ENCODE results near the gene GABPB2.
"Not testable (repeated sequence)": the region's sequence is repeated elsewhere in the genome, so short reads cannot be mapped to it uniquely, and the experiment has no call there.

GABPB2 gene

DNA sequence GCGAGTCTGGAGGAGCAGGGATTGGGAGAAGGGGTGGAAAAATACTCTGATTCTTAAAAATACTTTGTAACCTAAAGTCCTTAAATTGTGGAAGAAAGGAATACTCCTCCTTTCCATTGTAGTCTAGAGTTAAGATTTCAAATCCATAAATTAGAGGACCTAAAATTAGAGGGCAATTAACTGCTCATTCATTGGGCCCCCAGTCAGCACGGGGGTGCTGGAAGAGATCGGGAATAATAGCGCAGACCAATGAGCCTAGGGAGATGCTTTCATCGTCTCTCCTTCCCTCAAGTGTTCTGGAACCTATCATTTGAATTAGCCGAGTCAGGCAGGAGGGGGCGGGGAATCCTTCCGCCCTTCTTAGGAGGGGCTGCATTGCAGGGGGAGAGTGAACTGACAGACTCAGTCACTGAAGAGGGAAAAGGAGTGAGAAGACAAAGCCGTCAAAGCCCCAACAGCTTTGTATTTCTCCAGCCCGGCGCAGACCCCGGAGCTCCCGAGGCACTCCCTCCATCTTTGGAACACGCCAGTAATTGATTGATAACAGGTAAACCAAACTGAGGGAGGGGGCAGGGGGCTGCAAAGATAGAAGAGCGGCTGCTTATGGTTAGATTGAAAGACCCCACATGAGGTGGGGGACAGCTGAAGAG, 10.4 kb upstream of the GABPB2 start, which contains the start of gene MLLT11:
TSS of gene MLLT11 (plus strand) at position 391 of the 650 bp plus-strand sequence. CDS start 6,828 bp downstream, outside the sequence.
- DNase-seq (ENCODE audit: low read depth in 2 of 2): peak; percentile 57 to 64

DNA sequence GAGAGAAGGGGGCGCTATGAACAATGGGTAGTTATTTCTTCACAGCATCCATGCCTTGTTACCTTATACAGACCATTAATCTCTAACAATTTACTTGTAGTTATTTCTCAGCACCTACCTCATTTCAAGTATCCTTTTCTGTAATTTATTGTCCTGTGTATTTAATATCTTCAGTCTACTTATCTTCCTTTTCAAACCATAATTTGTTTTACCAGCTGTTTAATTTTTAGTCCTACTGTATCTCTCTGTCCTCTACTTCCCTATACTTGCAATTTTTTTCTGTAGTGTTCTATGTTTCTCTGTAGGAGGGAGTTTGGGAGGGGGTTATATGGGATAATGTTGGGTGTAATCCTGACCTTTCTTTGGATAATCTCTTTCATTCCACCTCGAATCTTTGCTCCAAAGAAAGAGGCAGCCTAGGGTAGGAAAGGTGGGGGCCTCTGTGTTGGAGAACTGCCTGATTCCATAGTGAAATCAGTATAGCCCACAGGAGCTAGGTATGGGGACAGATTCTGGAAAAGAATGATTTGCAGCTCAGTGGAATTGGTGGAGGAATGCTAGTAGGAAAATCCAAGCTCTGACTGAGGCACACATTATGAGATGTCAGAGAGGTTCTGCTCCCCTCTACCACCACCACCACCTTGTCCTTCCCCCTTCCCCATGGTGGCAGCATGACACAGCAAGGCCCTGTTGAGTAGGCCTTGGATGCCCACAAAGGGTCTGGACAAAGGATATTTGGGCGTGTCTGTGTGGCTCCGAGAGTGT, 9.7 kb upstream of the GABPB2 start:
- DNase-seq (ENCODE audit: low read depth in 2 of 2): no peak

DNA sequence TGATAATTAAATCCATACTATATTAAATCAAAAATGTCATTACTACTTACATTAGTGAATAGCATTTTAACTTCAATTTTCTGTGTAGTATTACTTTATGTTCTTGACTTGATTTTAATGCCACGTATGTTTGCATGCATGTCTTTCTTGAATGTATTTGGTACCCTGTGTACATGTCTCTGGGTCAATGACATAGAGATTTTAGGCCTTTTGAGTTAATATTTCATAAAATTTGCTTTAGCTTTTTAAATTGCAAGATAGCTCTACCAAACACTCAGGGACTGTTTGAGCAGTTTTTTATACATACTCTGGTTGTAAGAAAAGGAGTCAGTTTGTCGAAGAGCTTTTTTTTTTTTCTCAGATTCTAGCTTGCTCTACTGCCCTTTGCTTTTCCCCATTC, 8.9 kb upstream of the GABPB2 start:
- DNase-seq (ENCODE audit: low read depth in 2 of 2): no peak

DNA sequence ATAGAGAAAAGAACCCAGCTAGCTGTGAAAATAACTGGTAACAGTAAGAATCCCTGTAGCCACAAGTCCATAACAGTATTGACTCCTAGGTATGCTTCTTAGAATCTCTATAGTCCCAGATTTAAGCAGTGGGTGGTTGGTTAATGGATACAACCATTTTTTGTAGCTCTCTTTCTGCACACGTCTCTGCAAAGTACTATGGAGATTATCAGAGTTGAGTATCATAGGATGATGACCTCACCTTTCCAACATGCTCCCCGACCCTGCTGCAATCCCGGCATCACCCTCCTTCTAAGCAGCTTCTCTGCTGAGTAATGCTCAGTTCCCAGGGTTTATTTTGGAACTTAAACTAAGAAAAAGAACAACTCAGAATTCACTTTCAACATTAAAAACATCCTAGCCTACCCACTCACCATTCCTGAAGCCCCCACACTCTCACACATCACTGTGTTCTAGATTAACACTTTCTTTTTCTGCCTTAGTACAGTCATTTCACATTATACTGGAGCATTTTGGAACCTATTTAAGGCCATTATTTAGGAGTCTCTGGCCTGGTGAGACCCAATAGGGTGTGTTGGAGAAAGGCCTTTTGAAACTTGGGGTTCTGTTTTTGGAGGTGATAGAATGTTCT, 7.7 kb upstream of the GABPB2 start:
- DNase-seq (ENCODE audit: low read depth in 2 of 2): peak; percentile 43 to 47

DNA sequence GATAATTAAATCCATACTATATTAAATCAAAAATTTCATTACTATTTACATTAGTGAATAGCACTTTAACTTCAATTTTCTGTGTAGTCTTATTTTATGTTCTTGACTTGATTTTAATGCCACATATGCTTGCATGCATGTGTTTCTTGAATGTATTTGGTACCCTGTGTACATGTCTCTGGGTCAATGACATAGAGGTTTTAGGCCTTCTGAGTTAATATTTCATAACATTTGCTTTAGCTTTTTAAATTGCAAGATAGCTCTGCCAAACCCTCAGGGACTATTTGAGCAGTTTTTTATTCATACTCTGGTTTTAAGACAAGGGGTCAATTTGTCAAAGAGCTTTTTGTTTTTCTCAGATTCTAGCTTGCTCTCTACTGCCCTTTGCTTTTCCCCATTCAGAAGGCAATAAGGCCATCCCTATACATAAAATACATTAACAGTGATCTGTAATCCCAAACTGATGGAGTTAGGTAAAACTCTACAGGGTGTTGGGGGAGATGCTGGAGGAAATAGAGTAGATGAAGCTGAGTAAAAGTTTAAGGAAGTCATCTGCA, 5.4 kb upstream of the GABPB2 start:
- no peak for DNase-seq (ENCODE audit: low read depth in 2 of 2)

DNA sequence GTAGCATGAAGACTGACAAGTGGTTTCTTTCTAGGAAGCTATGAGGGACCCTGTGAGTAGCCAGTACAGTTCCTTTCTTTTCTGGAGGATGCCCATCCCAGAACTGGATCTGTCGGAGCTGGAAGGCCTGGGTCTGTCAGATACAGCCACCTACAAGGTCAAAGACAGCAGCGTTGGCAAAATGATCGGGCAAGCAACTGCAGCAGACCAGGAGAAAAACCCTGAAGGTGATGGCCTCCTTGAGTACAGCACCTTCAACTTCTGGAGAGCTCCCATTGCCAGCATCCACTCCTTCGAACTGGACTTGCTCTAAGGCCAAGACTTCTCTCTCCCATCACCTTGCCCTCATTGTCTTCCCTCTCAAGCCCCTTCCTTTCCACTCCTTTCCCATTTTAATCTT, 3.4 kb upstream of the GABPB2 start:
- DNase-seq (ENCODE audit: low read depth in 2 of 2): no peak

DNA sequence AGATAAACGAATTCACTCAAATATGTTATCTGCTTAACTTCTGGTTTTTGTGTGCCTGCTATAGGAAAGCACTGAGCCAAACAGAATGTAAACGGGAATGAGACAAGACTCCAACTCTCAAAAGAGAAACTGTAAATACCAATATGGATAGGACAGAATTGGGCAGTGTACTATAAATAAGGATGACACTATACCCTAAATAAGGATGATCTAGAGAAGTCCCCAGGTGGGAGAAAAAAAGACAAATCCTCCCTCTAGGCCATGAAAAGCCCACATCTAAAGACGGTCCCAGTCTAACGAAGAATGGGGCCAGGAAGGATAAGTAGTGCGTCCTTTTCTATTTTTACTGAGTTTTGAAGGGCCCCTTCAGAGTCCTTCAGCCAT, 1.5 kb upstream of the GABPB2 start:
- no peak for DNase-seq (ENCODE audit: low read depth in 2 of 2)

DNA sequence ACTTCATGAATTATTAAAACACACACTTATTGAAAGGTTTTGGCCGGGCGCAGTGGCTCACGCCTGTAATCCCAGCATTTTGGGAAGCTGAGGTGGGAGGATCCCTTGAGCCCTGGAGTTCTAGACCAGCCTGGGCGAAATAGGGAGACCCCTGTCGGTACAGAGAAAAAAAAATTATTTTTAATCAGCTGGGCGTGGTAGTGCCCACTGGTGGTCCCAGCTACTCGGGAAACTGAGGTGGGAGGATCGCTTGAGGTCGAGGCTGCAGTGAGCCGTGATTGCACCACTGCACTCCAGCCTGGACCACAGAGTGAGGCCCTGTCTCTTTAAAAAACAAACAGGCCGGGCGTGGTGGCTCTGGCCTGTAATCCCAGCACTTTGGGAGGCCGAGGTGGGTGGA, 1.7 kb downstream of the GABPB2 start:
- DNase-seq (ENCODE audit: low read depth in 2 of 2): no peak

DNA sequence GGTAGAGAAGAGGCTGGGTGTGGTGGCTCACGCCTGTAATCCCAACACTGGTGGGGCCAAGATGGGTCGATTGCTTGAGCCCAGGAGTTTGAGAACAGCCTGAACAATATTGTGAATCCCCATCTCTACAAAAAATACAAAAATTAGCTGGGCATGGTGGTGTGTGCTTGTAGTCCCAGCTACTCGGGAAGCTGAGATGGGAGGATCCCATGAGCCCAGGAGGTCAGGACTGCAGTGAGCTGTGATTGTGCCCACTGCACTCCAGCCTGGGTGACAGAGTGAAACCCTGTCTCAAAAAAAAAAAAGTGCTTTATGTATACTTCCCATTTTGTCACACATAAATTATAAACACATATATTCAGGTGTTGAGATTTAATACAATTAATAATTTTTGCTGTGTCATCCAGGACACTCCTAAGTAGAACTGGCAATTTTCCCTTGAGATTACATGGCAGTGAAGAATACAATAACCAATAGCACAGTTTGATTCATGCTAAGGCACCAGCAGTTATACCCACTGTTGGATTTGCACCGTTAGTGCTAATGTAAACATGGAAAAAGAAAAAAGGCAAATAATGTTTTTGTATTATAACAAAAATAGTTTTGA, 15.5 kb downstream of the GABPB2 start:
- DNase-seq (ENCODE audit: low read depth in 2 of 2): no peak

DNA sequence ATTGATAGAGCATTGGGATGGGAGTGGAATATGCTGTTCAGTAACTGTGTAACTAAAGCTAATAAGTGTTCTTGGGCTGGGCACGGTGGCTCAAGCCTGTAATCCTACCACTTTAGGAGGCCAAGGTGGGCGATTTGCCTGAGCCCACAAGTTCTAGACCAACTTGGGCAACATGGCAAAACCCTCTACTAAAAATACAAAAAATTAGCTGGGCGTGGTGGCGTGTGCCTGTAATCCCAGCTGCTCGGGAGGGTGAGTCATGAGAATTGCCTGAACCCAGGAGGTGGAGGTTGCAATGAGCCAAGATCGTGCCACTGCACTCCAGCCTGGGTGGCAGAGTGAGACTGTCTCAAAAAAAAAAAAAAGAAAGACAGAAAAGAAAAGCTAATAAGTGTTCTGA, 26.9 kb downstream of the GABPB2 start:
- not testable (repeated sequence) for DNase-seq (ENCODE audit: low read depth in 2 of 2)

DNA sequence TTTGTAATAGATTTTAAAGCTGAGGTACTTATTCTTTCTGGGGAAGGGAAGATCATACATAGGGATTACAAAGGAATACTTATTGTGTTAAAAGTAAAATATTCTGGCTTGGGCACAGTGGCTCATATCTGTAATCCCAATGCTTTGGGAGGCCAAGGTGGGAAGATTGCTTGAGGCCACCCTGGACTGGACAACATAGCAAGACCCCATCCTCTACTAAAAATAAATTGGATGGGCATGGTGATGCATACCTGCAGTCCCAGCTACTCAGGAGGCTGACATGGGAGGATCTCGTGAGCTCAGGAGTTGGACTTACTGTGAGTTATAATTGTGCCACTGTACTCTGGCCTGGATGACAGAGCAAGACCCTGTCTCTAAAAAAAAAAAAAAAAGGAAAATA, 27.6 kb downstream of the GABPB2 start:
- no peak for DNase-seq (ENCODE audit: low read depth in 2 of 2)

DNA sequence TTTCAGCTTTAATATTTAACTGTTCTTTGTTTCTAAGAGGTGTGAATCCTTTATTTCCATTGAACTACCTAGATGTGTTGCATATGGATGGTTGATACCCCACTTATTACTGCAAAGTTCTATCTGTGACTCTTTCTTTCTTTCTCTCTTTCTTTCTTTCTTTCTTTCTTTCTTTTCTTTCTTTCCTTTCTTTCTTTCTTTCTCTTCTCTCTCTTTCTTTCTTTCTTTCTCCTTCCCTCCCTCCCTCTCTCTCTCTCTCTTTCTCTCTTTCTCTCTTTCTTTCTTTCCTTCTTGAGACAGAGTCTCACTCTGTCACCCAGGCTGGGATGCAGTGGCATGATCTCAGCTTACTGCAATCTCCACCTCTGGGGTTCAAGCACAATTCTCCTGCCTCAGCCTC, 34.1 kb downstream of the GABPB2 start:
- DNase-seq (ENCODE audit: low read depth in 2 of 2): no peak

DNA sequence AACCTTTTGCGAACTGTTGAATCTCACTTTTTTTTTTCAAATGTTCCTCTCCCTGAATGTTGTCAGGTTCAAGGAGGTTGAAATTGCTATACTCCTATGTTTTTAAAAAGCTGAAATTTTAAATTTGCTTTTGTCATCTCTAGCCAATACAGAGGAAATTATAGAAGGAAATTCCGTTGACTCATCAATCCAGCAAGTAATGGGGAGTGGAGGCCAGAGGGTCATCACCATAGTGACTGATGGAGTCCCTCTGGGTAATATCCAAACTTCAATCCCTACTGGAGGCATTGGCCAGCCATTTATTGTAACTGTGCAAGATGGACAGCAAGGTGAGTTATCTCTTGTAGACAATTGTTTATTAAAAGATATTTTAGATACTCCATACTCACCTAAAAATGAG, 36.3 kb downstream of the GABPB2 start:
- DNase-seq (ENCODE audit: low read depth in 2 of 2): peak; percentile 5 to 12

DNA sequence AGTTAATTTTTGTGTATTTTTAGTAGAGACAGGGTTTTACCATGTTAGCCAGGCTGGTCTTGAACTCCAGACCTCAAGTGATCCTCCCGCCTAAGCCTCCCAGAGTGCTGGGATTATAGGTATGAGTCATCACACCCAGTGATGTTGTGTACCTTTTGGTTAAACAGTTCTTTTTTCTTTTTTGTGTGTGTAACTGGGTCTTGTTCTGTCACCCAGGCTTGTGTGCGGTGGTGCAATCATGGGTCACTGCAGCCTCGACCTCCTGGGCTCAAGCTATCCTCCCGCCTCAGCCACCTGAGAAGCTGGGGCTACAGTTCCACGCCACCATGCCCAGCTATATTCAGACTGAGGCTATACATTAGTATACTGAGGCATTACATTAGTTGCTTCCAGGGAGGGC, 37.8 kb downstream of the GABPB2 start:
- DNase-seq (ENCODE audit: low read depth in 2 of 2): no peak

DNA sequence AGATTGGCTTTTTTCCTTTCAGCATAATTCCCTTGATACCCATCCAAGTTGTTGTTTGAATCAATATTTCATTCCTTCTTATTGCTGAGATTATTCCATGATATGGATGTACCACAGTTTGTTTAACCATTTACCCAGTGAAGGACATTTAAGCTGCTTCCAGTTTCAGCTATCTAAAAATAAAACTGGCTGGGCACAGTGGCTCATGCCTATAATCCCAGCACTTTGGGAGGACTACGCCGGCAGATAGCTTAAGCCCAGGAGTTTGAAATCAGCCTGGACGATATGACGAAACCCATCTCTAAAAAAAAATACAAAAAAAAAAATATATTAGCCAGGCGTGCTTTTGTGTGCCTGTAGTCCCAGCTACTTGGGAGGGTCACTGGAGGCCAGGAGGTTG, 43.3 kb downstream of the GABPB2 start:
- no peak for DNase-seq (ENCODE audit: low read depth in 2 of 2)

DNA sequence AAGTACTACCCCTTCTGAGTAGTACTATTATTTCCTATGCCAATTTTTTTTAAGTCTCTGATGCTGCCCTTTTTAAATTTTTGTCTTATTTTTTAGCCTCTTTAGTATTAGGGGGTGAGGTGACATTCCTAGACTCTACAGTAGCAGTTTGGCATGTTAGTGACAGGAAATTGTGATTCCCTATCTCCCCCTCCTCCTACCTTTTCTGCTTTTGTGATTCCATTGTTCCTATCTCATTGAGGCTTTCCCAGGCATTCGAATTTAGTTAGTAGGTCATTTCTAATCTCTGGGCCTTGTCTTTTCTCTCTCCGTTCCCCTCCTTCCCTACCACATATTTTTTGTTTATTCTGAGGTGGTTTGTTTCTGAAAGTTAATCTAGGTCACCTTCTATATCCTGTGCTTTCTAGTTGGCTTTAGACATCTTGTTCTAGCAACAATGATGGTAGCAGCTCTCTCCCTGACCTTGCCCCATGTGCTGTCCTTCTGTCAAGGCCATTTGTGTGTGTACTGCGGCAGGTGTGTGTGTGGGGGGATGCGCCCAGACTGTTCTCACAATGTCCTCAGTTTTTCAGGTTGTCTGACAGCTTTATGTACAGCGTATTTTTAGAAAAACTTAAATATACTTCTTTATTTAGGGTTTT, 54.3 kb downstream of the GABPB2 start:
- DNase-seq (ENCODE audit: low read depth in 2 of 2): no peak

DNA sequence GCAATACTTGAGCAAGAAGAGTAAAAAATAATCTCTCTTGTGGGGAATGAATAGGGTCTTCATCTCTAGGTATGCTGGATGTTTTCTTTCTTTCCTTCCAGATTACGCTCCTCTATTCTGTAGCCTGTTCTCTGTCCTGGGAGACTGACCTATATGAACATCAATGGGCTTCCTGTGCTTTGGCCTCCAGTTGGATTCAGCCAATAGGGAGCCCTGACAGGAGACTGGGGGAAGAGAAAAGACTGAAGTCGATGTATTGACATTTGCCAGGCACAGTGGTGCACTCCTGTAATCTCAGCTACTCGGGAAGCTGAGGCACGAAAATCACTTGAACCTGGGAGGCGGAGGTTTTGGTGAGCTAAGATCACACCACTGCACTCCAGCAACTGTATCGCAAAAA, 58.2 kb downstream of the GABPB2 start:
- no peak for DNase-seq (ENCODE audit: low read depth in 2 of 2)

DNA sequence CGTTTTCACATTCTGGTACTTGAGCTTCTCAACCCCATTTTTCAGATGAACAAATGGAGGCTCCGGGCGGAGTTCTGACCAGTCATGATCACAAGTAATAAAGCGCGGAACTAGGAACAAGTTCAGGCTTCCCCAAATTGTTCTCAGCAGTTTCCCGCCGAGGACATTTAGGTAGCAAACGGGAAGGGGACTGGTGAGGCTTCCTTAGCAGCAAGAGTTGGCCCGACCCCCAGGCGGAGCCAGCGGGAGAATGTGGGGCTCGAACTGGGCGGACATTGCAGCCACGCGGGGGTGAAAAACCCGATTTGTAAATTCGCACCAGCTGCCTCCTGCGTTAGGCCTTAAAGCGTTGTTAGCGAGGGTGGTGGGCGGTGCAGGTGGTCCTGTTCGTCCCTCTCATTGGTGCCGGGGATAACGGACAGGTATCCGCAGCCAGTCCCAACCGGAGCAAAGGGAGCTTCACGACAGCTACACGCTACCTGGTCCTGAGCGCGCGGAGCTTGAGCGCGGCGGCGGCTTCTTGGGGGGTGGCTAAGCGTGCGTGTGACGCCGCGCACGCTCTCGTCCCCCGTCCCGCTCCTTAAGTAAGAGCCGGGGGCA, 60.5 kb downstream of the GABPB2 start:
- DNase-seq (ENCODE audit: low read depth in 2 of 2): peak; percentile 77 to 81

DNA sequence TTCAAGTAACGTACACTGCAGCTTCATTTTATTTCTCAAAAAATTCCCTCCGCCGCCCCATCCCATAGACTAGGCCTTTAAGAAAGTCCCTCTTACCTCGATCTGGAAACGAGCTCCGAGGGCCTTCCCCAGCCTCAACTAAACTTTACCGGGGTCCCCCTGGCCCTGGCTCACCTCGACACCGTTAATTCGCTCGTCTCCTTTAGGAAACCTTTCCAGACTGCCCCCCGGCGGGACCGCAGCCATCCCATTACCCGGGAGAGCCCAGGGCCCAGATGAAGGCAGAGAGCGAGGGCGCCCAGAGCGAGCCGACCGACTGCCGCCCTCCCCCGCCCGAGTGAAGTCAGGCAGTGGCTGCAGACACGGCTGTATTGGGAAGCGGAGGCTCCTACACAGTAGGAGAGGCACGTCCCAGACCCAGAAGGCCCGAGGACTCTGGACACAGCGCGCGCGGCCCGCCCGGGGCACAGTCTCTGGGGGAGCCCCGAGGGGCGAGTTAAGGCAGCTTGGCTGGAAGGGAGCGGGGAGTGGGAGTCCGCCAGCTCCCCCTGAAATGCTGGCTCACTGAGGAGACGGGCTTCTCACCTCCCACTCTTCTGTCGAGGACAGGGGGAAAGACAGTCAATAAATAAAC, 61.3 kb downstream of the GABPB2 start:
- DNase-seq (ENCODE audit: low read depth in 2 of 2): no peak

DNA sequence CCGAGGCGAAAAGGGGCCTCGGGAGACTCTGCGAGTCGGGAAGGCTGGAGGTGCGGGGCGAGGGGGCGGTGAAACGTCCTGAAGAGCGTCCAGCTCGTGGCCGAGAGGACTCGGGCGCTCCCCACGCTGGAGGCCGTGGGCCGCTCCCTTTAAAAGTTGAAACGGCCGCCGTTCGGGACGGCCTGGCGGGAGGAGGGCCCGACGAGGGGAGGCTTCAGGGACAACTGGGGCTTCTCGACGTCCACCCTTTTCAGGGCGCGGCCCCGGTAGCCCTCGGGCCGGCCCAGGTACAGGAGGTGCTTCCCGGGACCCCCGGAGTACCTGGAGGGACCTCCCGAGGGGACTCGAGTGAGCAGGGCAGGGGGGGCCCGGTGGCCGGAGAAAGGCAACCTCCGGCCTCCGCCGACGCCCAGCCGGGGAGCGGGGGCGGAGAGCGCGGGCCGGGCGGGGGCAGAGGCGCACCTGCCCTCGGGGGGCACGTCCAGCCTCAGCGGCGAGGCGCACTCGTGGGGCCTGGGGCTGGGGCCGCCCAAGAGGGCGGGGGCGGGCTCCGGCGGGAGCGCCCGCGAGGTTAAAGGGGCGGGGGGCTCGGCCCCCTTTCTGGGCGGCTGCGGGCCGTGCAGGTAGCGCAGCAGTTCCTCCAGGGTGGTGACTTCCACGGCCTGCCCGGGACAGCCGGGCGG, 61.9 kb downstream of the GABPB2 start:
- no peak for DNase-seq (ENCODE audit: low read depth in 2 of 2)
